ENCODE measurements around the gene CACNA2D1.

The CACNA2D1 gene

DNA sequence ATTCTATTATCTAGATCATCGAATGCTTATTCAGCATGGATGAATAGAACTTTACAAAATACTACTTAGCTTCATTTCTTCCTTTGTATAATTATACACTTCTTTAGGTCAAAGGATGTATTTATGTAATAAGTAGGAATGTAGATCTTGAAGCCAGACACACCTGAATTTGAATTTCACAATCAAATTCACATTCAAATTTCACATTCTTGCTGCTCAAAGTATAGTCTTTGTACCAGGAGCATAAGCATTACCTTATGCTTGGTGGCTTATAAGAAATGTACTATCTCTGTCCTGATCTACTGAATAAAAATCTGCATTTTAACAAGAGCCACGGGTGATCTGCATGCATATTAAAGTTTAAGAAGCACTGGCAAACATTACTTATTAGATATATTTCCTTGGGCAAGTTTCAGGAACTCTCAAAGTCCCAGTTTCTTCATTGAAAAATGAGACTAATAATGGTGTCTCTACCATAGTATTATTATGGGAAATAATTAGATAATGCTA is 112.8 kb downstream of the CACNA2D1 start:
- H3K4me1 ChIP-seq = peaks cover 10% of the 10 kb centered on the region
- TF ChIP-seq, protein P1, sequence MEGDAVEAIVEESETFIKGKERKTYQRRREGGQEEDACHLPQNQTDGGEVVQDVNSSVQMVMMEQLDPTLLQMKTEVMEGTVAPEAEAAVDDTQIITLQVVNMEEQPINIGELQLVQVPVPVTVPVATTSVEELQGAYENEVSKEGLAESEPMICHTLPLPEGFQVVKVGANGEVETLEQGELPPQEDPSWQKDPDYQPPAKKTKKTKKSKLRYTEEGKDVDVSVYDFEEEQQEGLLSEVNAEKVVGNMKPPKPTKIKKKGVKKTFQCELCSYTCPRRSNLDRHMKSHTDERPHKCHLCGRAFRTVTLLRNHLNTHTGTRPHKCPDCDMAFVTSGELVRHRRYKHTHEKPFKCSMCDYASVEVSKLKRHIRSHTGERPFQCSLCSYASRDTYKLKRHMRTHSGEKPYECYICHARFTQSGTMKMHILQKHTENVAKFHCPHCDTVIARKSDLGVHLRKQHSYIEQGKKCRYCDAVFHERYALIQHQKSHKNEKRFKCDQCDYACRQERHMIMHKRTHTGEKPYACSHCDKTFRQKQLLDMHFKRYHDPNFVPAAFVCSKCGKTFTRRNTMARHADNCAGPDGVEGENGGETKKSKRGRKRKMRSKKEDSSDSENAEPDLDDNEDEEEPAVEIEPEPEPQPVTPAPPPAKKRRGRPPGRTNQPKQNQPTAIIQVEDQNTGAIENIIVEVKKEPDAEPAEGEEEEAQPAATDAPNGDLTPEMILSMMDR (IDR thresholded peaks at IDR 0.05; ENCODE audit: low read depth, low read length) = no peak

DNA sequence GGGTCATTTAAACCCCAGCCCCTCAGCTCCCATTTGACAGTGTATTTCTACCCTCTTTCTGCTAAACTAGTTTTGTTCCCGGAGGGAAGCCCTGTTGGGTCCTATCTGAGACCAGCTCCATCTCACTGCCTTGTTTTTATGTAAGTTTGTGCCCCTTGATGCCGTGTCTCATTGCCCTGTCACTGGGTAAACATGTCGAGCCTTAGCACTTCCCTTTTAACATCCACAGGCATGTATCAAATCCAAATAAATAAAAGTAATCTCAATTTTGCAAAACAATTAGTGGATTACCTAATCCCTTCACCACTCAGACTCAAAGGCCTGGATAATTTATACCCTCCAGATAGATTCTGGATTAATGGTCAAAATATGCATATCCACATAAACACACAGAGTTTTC is 115.7 kb downstream of the CACNA2D1 start:
- no peak for DNase-seq
- no peaks in the 10 kb centered on the region; the same call in 1 of the 2 replicates for H3K36me3 ChIP-seq
- no peaks in the 10 kb centered on the region for H3K9me3 ChIP-seq
- H3K4me1 ChIP-seq = peaks cover 11% of the 10 kb centered on the region
- H3K27me3 ChIP-seq = no peaks in the 10 kb centered on the region
- H3K4me3 ChIP-seq (ENCODE audit: low read depth, low read length) = no peak overlapping the region
- TF ChIP-seq, protein P1 (IDR thresholded peaks at IDR 0.05; ENCODE audit: low read depth, low read length) = no peak

More for the DNA sequence above, 112.8 kb downstream of the CACNA2D1 start:
- DNase-seq = no peak
- no peaks in the 10 kb centered on the region for H3K27me3 ChIP-seq
- H3K36me3 ChIP-seq = no peaks in the 10 kb centered on the region
- H3K9me3 ChIP-seq = no peaks in the 10 kb centered on the region
- H3K4me3 ChIP-seq (ENCODE audit: low read depth, low read length) = no peak overlapping the region

DNA sequence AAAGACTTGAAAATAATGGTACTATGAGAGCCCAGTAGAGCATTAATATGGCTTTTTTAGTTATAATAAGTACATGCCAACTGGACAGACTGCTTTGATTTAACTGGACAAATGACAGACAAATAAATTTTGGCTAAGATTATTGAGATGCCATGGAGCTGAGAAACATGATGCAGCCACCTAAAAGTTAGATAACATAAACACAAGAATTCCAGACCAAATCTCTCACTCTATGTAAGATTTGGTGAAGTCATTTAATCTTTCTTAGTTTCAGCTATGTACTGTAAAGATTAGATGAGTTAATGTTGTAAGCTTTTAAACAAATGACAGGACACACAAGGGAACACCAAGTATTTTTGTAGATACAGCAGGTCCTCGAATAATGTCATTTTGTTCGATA is 118.2 kb downstream of the CACNA2D1 start:
- no peak for DNase-seq
- TF ChIP-seq, protein P1 (IDR thresholded peaks at IDR 0.05; ENCODE audit: low read depth, low read length) = no peak
- H3K36me3 ChIP-seq = no peaks in the 10 kb centered on the region; the same call in 1 of the 2 replicates

DNA sequence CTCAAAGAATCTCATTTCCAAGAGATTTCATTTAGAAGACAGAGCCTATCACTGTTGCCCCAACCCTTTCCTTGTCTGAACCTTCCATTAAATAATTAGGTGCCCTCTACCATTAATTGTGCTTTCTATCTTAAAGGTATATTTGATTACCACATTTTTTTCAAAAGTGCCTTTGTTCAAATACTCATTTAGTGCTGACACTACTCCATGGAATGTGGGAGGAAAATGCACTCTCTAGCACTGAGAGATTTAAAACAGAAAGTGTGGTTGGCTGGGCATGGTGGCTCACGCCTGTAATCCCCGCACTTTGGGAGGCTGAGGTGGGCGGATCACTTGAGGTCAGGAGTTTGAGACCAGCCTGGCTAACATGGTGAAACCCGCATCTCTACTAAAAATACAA is 119.8 kb downstream of the CACNA2D1 start:
- Histone ChIP-seq H3K36me3 (no peaks in the 10 kb centered on the region; the same call in 1 of the 2 replicates), H3K9me3 (no peaks in the 10 kb centered on the region), H3K4me1 (peaks cover 6% of the 10 kb centered on the region), H3K27me3 (no peaks in the 10 kb centered on the region), H3K4me3 (ENCODE audit: low read depth, low read length) (no peak overlapping the region)
- DNase-seq = no peak
- TF ChIP-seq, protein P1 (IDR thresholded peaks at IDR 0.05; ENCODE audit: low read depth, low read length) = no peak

More for the DNA sequence above, 118.2 kb downstream of the CACNA2D1 start:
- Histone ChIP-seq H3K27me3 (no peaks in the 10 kb centered on the region), H3K9me3 (no peaks in the 10 kb centered on the region), H3K4me3 (ENCODE audit: low read depth, low read length) (no peak overlapping the region), H3K4me1 (peaks cover 11% of the 10 kb centered on the region)

DNA sequence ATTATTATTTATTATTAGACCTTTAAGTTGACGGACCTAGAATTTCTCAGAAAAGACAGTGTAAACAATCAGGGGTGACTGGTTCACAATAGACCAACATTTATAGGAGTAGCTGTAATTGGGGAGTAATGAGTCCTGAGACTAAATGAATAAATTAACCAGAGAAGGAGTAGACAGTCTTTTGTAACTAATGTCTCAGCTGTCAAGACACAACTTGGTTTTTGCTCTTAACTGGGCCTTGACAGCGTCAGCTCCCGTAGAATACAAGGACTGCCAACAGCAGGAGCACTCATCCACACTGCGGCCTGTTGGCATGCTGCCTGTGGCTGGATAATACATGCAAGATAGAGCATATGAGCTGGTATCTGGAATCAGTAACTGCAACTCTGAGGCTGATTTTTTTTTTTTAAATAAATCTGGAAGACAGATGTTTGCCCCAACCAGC is 123.9 kb downstream of the CACNA2D1 start:
- peak; percentile 97 for DNase-seq
- Histone ChIP-seq H3K4me3 (ENCODE audit: low read depth, low read length) (no peak overlapping the region; the same call in 1 of the 2 replicates), H3K27me3 (no peaks in the 10 kb centered on the region), H3K9me3 (no peaks in the 10 kb centered on the region), H3K36me3 (no peaks in the 10 kb centered on the region; the same call in 1 of the 2 replicates), H3K4me1 (peaks cover 18% of the 10 kb centered on the region)
- TF ChIP-seq, protein P1 (IDR thresholded peaks at IDR 0.05; ENCODE audit: low read depth, low read length) = no peak

DNA sequence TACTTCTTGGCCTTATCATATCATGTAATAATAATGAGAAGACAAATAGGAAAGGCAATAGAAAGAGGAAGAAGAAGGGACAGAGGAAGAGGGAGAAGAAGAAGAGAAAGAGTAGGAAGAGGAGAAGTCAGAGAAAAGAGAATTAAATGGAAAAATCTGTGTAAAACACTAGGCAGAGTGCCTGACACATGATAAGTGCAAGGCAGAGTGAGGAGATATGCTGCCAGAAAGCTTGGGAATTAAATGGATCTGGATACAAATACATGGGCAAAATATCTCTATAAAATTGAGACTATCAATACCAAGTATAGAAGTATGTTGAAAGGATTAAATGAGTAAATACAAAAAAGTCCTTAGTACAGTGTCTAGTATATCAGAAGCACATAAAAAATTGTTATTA is 124.8 kb downstream of the CACNA2D1 start:
- no peak for DNase-seq
- Histone ChIP-seq H3K27me3 (no peaks in the 10 kb centered on the region), H3K4me1 (peaks cover 19% of the 10 kb centered on the region), H3K9me3 (no peaks in the 10 kb centered on the region), H3K36me3 (no peaks in the 10 kb centered on the region; the same call in 1 of the 2 replicates), H3K4me3 (ENCODE audit: low read depth, low read length) (no peak overlapping the region)
- TF ChIP-seq, protein P1 (IDR thresholded peaks at IDR 0.05; ENCODE audit: low read depth, low read length) = no peak
